Loucy (cell line): Measurements from ENCODE around the gene CXCL10.

ENCODE experiments used
- CTCF ChIP-seq: fragments of 200-600 bp; sonication (generic); conservative IDR thresholded peaks from 2 replicates; pipeline ENCODE4 v1.5.1; 2014; ENCODE audit warnings: mild to moderate bottlenecking, antibody characterized with exemption, low read length
- EZH2phosphoT487 ChIP-seq: fragments of 200-600 bp; IDR thresholded peaks from 2 replicates; pipeline ENCODE4 v1.6.1; 2018; ENCODE audit warnings: antibody characterized with exemption, mild to moderate bottlenecking, moderate library complexity, borderline replicate concordance

DNA sequence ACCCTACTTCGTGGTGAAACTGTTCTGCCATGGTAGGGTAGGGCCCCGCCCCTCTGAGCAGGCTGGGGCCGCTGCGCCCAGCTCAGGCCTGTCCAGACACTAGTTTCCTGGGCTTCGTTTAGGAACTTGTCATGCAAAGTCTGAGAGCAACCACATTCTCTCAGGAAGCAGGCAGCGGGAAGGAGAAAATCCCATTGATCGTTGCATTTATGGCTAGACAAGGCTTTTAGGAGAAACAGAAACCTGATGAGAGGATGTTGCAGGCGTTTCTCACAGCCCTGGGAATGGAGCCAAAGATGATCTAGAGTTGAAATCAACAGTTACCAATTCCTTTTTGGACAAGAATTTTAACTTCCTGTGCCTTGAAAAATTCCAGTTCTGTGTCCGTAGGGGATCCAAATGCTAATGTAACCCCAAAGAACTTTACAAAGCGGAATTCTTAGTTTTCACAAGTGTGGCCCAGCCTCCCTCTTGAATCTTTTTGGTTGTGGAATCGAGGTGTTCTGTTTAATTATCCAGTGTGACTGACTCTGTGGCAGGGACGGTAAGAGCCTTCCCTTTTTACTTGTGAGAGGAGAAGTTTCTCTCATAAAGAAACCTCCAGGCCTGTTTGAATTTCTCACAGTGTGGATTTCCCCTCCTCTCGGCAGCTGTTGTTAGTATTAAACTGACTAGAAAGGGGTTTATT lies 11.5 kb downstream of the CXCL10 start:
- TF ChIP-seq CTCF: no peak
- TF ChIP-seq EZH2phosphoT487: no peak
